Right lobe of liver (tissue), 6 donors: ENCODE data around the gene FLCN. TPM values are rescaled to one million over a fixed set of nuclear protein-coding genes. Genes with fewer than 3 reads are reported as not detected.
A peak's percentile ranks its signal among the peaks of the same experiment; 100 is the strongest.

Experiments used
- ATAC-seq, 4 donors: fragments of 200-7000 bp; cut with Tn5 transposase; one replicate each; pipeline ENCODE4 v1.9.1; 2020; ENCODE audit warnings: mild to moderate bottlenecking in 4 of 4, moderate library complexity in 4 of 4
- DNase-seq, 3 donors: peaks; one replicate each; pipeline ENCODE4 v3.0.0-alpha.2; 2020
- H3K27ac ChIP-seq, 3 donors: fragments of 200-600 bp; one replicate each; pipeline ENCODE4 v1.8.0; 2022
- H3K27me3 ChIP-seq, 2 donors: fragments of 200-600 bp; one replicate each; pipeline ENCODE4 v1.8.0; 2022
- H3K36me3 ChIP-seq, 4 donors: fragments of 200-600 bp; sonication (generic) in 1 of 4; one replicate each; pipeline versions ENCODE4 v1.5.1 to v1.8.0; 2017 to 2022; ENCODE audit warnings: control low read depth in 1 of 4
- H3K4me1 ChIP-seq, 4 donors: fragments of 200-600 bp; sonication (generic) in 1 of 4; one replicate each; pipeline versions ENCODE4 v1.5.1 to v1.8.0; 2017 to 2022; ENCODE audit warnings: control low read depth in 1 of 4
- H3K4me3 ChIP-seq, 3 donors: fragments of 200-600 bp; one replicate each; pipeline ENCODE4 v1.8.0; 2022
- H3K9me3 ChIP-seq, 4 donors: fragments of 200-600 bp; sonication (generic) in 1 of 4; one replicate each; pipeline versions ENCODE4 v1.5.1 to v1.8.0; 2017 to 2022; ENCODE audit warnings: control low read depth in 1 of 4
- POLR2A ChIP-seq: fragments of 450-650 bp; IDR thresholded peaks from one replicate; pipeline ENCODE4 v1.6.1; 2017; ENCODE audit warnings: antibody characterized with exemption, mild to moderate bottlenecking
- WGBS: methylation state at CpG from one replicate; pipeline ENCODE4 v1.1.6; 2018; ENCODE audit warnings: low coverage, low lambda C conversion rate; ENCODE audit not compliant: insufficient coverage; ENCODE audit errors: missing lambda C conversion rate; 5-methylcytosine and 5-hydroxymethylcytosine counted together
- intact Hi-C, 2 donors: fragments of 100-400 bp; cut with DNase I; formaldehyde crosslinking; loops; one replicate each; pipeline versions ENCODE4 v1.11.2 to v1.14.1; 2022
- small RNA-seq, 2 experiments: library from RNA; depleted of rRNA; stranded (forward); fragments of <200 nt; gene quantifications; one replicate each; pipeline ENCODE3, GENCODE V24; 2016
- total RNA-seq, 6 experiments: library from RNA; depleted of rRNA in 2 of 6; stranded (reverse); fragments of >200 nt in 2 of 6; fragmentation: NEBNext Ultra II Directional in 3 of 6; extraction: Animal tissue kit (Norgen Biotek cat#: 25700) in 3 of 6; gene quantifications; one replicate each; pipeline versions ENCODE4 v1.1.0 to v1.2.4, GENCODE V29; 2016 to 2023
- TF ChIP-seq, protein P1 (sequence below), 4 donors: fragments of 200-600 bp in 3 of 4; fragments of 450-650 bp in 1 of 4; IDR thresholded peaks; one replicate each; pipeline versions ENCODE4 v1.5.1 to v1.8.0; 2016 to 2022; ENCODE audit warnings: antibody characterized with exemption in 4 of 4, mild to moderate bottlenecking in 2 of 4
- donor health status: DM: no; HTN: yes; CAD: no.
- donor health status: DM: no; HTN: no; CAD: no.
- donor health status: DM: no; HTN: no; CAD: no.
- donor health status: DM: no; HTN: yes; CAD: no.
- donor health status: DM: no; HTN: yes; CAD: no.

The FLCN gene
- total RNA-seq, 6 experiments from 2014 or later = 25.4 to 44.3 (median 35.9) TPM

DNA sequence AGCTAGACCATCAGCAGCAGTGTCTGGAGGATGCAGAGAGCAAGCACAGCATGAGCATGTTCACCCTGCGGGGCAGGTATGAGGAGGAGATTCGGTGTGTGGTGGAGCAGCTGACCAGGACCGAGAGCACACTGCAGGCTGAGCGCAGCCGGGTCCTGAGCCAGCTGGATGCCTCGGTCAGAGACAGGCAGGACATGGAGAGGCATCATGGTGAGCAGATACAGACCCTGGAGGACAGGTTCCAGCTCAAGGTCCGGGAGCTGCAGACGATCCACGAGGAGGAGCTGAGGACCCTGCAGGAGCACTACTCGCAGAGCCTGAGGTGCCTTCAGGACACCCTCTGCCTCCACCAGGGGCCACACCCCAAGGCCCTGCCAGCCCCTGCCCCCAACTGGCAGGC lies 69.6 kb downstream of the FLCN start:
- DNase-seq (peak in 1 of 3 donors; percentile 44), ATAC-seq (no peak)
- Histone ChIP-seq H3K27me3 (no peaks in the 10 kb centered on the region), H3K4me3 (no peak overlapping the region), H3K9me3 (no peaks in the 10 kb centered on the region), H3K27ac (no peak overlapping the region), H3K36me3 (peaks cover 0 to 50% (median 21%) of the 10 kb centered on the region in 4 donors), H3K4me1 (no peaks in the 10 kb centered on the region)
- TF ChIP-seq POLR2A = no peak
- TF ChIP-seq, protein P1, sequence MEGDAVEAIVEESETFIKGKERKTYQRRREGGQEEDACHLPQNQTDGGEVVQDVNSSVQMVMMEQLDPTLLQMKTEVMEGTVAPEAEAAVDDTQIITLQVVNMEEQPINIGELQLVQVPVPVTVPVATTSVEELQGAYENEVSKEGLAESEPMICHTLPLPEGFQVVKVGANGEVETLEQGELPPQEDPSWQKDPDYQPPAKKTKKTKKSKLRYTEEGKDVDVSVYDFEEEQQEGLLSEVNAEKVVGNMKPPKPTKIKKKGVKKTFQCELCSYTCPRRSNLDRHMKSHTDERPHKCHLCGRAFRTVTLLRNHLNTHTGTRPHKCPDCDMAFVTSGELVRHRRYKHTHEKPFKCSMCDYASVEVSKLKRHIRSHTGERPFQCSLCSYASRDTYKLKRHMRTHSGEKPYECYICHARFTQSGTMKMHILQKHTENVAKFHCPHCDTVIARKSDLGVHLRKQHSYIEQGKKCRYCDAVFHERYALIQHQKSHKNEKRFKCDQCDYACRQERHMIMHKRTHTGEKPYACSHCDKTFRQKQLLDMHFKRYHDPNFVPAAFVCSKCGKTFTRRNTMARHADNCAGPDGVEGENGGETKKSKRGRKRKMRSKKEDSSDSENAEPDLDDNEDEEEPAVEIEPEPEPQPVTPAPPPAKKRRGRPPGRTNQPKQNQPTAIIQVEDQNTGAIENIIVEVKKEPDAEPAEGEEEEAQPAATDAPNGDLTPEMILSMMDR (IDR thresholded peaks at IDR 0.05) = no peak
- 96% methylated on average over 5 of the region's 10 CpGs for WGBS
- intact Hi-C loops = no loop called here

DNA sequence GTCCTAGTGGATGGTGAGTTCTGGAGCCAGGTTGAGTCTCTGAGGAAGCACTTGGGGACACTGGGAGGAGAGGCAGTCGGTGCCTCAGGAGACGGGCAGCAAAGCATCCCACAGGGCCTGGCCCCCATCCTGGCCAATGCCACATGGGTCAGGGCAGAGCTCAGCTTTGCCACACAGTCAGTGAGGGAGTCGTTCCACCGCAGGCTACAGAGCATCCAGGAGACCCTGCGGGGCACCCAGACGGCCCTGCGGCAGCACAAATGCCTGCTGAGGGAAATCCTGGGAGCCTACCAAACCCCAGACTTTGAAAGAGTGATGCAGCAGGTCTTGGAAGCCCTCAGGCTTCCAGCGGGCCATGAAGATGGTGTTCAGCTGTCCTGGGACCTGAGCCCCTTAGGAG lies 70.5 kb downstream of the FLCN start:
- no peak for ATAC-seq
- Histone ChIP-seq H3K4me1 (no peaks in the 10 kb centered on the region), H3K9me3 (no peaks in the 10 kb centered on the region), H3K27ac (no peak overlapping the region), H3K4me3 (no peak overlapping the region), H3K36me3 (peaks cover 0 to 52% (median 19%) of the 10 kb centered on the region in 4 donors), H3K27me3 (no peaks in the 10 kb centered on the region)
- DNase-seq = peak in 1 of 3 donors; percentile 28
- intact Hi-C loops = no loop called here
- TF ChIP-seq POLR2A = no peak
- no CpG with 5 or more reads among the region's 8 CpGs for WGBS

DNA sequence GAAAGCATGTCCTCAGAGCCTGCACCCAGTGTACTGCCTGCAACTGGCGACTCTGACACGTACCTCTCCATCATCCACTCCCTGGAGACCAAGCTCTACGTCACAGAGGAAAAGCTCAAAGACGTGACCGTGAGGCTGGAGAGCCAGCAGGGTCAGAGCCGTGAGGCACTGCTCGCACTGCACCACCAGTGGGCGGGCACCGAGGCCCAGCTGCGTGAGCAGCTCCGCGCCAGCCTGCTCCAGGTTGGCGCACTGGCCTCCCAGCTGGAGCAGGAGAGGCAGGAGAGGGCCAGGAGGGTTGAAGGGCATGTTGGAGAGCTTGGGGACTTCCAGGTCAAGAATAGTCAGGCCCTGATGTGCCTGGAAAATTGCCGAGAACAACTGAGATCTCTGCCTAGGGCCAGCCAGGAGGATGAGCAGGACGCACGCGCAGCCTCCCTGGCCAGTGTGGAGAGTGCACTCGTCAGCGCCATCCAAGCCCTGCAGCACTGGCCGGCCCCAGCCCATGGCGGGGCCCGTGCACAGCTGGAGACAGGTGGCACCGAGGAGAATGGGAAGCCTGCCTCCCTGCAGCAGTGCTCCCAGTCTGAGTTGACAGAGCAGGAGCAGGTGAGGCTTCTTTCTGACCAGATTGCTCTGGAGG lies 71.2 kb downstream of the FLCN start:
- H3K27me3 ChIP-seq = no peaks in the 10 kb centered on the region
- no peaks in the 10 kb centered on the region for H3K9me3 ChIP-seq
- H3K36me3 ChIP-seq = peaks cover 0 to 59% (median 20%) of the 10 kb centered on the region in 4 donors
- 100% methylated on average over 1 of the region's 23 CpGs for WGBS
- ATAC-seq (peak in 1 of 4 donors; percentile 11), DNase-seq (peak in 1 of 3 donors; percentile 24)
- H3K27ac ChIP-seq = no peak overlapping the region
- no peak overlapping the region for H3K4me3 ChIP-seq
- intact Hi-C loops = no loop called here
- no peaks in the 10 kb centered on the region for H3K4me1 ChIP-seq
- no peak for TF ChIP-seq POLR2A
- TF ChIP-seq, protein P1 (IDR thresholded peaks at IDR 0.05) = no peak

DNA sequence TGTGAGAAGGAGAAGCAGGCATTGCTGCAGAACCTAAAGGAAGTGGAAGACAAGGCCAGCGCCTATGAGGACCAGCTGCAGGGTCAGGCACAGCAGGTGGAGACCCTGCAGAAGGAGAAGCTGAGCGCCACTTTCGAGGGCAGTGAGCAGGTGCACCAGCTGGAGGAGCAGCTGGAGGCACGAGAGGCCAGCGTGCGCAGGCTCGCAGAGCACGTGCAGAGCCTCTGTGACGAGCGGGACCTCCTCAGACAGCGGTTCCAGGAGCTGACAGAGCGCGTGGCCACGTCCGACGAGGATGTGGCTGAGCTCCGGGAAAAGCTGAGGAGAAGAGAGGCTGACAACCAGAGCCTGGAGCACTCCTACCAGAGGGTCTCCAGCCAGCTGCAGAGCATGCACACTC lies 72.3 kb downstream of the FLCN start:
- TF ChIP-seq POLR2A = no peak
- TF ChIP-seq, protein P1 (IDR thresholded peaks at IDR 0.05) = no peak
- no peak overlapping the region for H3K27ac ChIP-seq
- H3K4me1 ChIP-seq = no peaks in the 10 kb centered on the region
- DNase-seq = peak in 1 of 3 donors; percentile 36
- no peak for ATAC-seq
- WGBS = 97% methylated on average over 16 of the region's 17 CpGs
- H3K27me3 ChIP-seq = no peaks in the 10 kb centered on the region
- intact Hi-C loops = no loop called here
- H3K36me3 ChIP-seq = peaks cover 0 to 70% (median 25%) of the 10 kb centered on the region in 4 donors
- no peak overlapping the region for H3K4me3 ChIP-seq
- no peaks in the 10 kb centered on the region for H3K9me3 ChIP-seq

DNA sequence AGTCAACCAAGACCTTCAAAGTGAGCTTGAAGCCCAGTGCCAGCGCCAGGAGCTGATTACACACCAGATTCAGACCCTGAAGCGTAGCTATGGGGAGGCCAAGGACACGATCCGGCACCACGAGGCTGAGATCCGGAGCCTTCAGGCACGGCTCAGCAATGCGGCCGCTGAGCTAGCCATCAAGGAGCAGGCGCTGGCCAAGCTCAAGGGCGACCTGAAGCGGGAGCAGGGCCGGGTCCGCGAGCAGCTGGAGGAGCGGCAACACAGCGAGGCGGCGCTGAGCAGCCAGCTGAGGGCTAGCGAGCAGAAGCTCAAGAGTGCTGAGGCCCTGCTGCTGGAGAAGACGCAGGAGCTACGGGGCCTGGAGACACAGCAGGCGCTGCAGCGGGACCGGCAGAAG lies 72.8 kb downstream of the FLCN start:
- no peak for DNase-seq
- 92% methylated on average over 2 of the region's 25 CpGs for WGBS
- no peak for ATAC-seq
- H3K4me1 ChIP-seq = no peaks in the 10 kb centered on the region
- no peak overlapping the region for H3K27ac ChIP-seq
- H3K27me3 ChIP-seq = no peaks in the 10 kb centered on the region
- H3K36me3 ChIP-seq = peaks cover 0 to 75% (median 29%) of the 10 kb centered on the region in 4 donors
- no peak for TF ChIP-seq POLR2A
- TF ChIP-seq, protein P1 (IDR thresholded peaks at IDR 0.05) = no peak
- no peaks in the 10 kb centered on the region for H3K9me3 ChIP-seq
- intact Hi-C loops = no loop called here
- H3K4me3 ChIP-seq = no peak overlapping the region

Small RNA genes lying within 50 kb of the gene (small RNA-seq; reads per million reads assigned to genes)
- gene RNU6-767P = 0 reads per million in 2 experiments

Other genes starting within 250 kb of the FLCN start
- 10 to 100 TPM; 39.0 to 97.6 (median 76.7) TPM for gene MPRIP, start 194.7 kb downstream of the FLCN start, total RNA-seq
- gene PLD6, start 30.8 kb downstream of the FLCN start, total RNA-seq = 1 to 10 TPM in 5 of 6 experiments, under 1 TPM in 1; 0.68 to 3.6 (median 2.8) TPM
- 10 to 100 TPM; 19.7 to 33.0 (median 25.8) TPM for gene COPS3, start 44.1 kb upstream of the FLCN start, total RNA-seq
- gene NT5M, start 66.2 kb upstream of the FLCN start, total RNA-seq = 1 to 10 TPM in 2 of 6 experiments, under 1 TPM in 4; 0.51 to 3.0 (median 0.87) TPM
- gene MED9, start 239.8 kb upstream of the FLCN start, total RNA-seq = 10 to 100 TPM in 3 of 6 experiments, 1 to 10 TPM in 3; 5.7 to 24.4 (median 12.4) TPM